Liver (tissue), 9 donors: ENCODE results near the gene FABP1. TPM values are rescaled to one million over a fixed set of nuclear protein-coding genes. Genes with fewer than 3 reads are reported as not detected.

Source experiments
- DNase-seq: peaks from one replicate; pipeline ENCODE4 v3.0.0-alpha.2; 2017; ENCODE audit warnings: low spot score
- H3K27ac ChIP-seq, 2 donors: one replicate each; pipeline ENCODE4 v1.7.0; 2013; ENCODE audit warnings: inconsistent platforms in 2 of 2, low read length in 2 of 2, control low read depth in 1 of 2, low read depth in 1 of 2, mild to moderate bottlenecking in 1 of 2
- H3K27me3 ChIP-seq, 4 donors: one replicate each; pipeline versions ENCODE4 v1.6.1 to v1.7.0; 2013; ENCODE audit warnings: low read length in 3 of 4, inconsistent platforms in 1 of 4, mild to moderate bottlenecking in 1 of 4, moderate library complexity in 1 of 4; ENCODE audit not compliant: control insufficient read depth in 4 of 4, insufficient read depth in 4 of 4
- H3K36me3 ChIP-seq, 4 donors: one replicate each; pipeline versions ENCODE4 v1.6.1 to v1.7.0; 2013; ENCODE audit warnings: low read length in 3 of 4, mild to moderate bottlenecking in 3 of 4, low read depth in 1 of 4, moderate library complexity in 1 of 4; ENCODE audit not compliant: control insufficient read depth in 4 of 4, insufficient read depth in 3 of 4
- H3K4me1 ChIP-seq, 4 donors: one replicate each; pipeline versions ENCODE4 v1.6.1 to v1.7.0; 2013; ENCODE audit warnings: low read length in 3 of 4, mild to moderate bottlenecking in 3 of 4, moderate library complexity in 1 of 4; ENCODE audit not compliant: control insufficient read depth in 4 of 4, insufficient read depth in 4 of 4
- H3K4me3 ChIP-seq, 3 donors: one replicate each; pipeline versions ENCODE4 v1.6.1 to v1.7.0; 2013; ENCODE audit warnings: low read length in 3 of 3, control low read depth in 1 of 3, low read depth in 1 of 3, mild to moderate bottlenecking in 1 of 3
- H3K9ac ChIP-seq, 2 donors: one replicate each; pipeline ENCODE4 v1.7.0; 2013; ENCODE audit warnings: low read length in 2 of 2, mild to moderate bottlenecking in 2 of 2, moderate library complexity in 2 of 2, control low read depth in 1 of 2, low read depth in 1 of 2
- H3K9me3 ChIP-seq, 4 donors: one replicate each; pipeline versions ENCODE4 v1.6.1 to v1.7.0; 2013; ENCODE audit warnings: low read length in 3 of 4; ENCODE audit not compliant: control insufficient read depth in 4 of 4
- ATF3 ChIP-seq: IDR thresholded peaks from 2 replicates; pipeline ENCODE4 v1.6.1; 2016; ENCODE audit warnings: antibody characterized with exemption
- CTCF ChIP-seq: fragments of 150-350 bp; IDR thresholded peaks from 2 replicates; pipeline ENCODE4 v1.5.1; 2017; ENCODE audit warnings: improper control_type of control experiment, low read depth, low read length; ENCODE audit not compliant: missing input control
- EGR1 ChIP-seq, 2 donors: IDR thresholded peaks; 2 replicates each; pipeline ENCODE4 v1.6.1; 2016 to 2018; ENCODE audit warnings: antibody characterized with exemption in 2 of 2, low read depth in 2 of 2
- FOXA1 ChIP-seq: IDR thresholded peaks from 2 replicates; pipeline ENCODE4 v1.6.1; 2016; ENCODE audit warnings: antibody characterized with exemption
- FOXA2 ChIP-seq: IDR thresholded peaks from 2 replicates; pipeline ENCODE4 v1.6.1; 2016; ENCODE audit warnings: antibody characterized with exemption
- GABPA ChIP-seq, 2 donors: IDR thresholded peaks in 1 of 2; conservative IDR thresholded peaks in 1 of 2; 2 replicates each; pipeline ENCODE4 v1.6.1; 2016; ENCODE audit warnings: antibody characterized with exemption in 2 of 2, mild to moderate bottlenecking in 1 of 2, moderate library complexity in 1 of 2
- HNF4A ChIP-seq, 2 donors: conservative IDR thresholded peaks; 2 replicates each; pipeline ENCODE4 v1.6.1; 2016; ENCODE audit warnings: antibody characterized with exemption in 2 of 2, mild to moderate bottlenecking in 2 of 2
- HNF4G ChIP-seq: IDR thresholded peaks from 2 replicates; pipeline ENCODE4 v1.6.1; 2016; ENCODE audit warnings: antibody characterized with exemption
- JUND ChIP-seq, 2 donors: IDR thresholded peaks; 2 replicates each; pipeline ENCODE4 v1.6.1; 2016; ENCODE audit warnings: antibody characterized with exemption in 2 of 2
- MAX ChIP-seq: IDR thresholded peaks from 2 replicates; pipeline ENCODE4 v1.6.1; 2016; ENCODE audit warnings: antibody characterized with exemption
- NR2F2 ChIP-seq: IDR thresholded peaks from 2 replicates; pipeline ENCODE4 v1.6.1; 2016; ENCODE audit warnings: antibody characterized with exemption
- RAD21 ChIP-seq, 2 donors: IDR thresholded peaks; 2 replicates each; pipeline ENCODE4 v1.6.1; 2016; ENCODE audit warnings: antibody characterized with exemption in 2 of 2, mild to moderate bottlenecking in 2 of 2
- REST ChIP-seq: IDR thresholded peaks from 2 replicates; pipeline ENCODE4 v1.6.1; 2016; ENCODE audit warnings: antibody characterized with exemption, mild to moderate bottlenecking
- RXRA ChIP-seq, 2 donors: IDR thresholded peaks; 2 replicates each; pipeline ENCODE4 v1.6.1; 2017 to 2018; ENCODE audit warnings: antibody characterized with exemption in 2 of 2, mild to moderate bottlenecking in 1 of 2
- SP1 ChIP-seq: IDR thresholded peaks from 2 replicates; pipeline ENCODE4 v1.6.1; 2018; ENCODE audit warnings: antibody characterized with exemption, mild to moderate bottlenecking
- TAF1 ChIP-seq: conservative IDR thresholded peaks from 2 replicates; pipeline ENCODE4 v1.6.1; 2016; ENCODE audit warnings: antibody characterized with exemption, mild to moderate bottlenecking
- YY1 ChIP-seq: IDR thresholded peaks from 2 replicates; pipeline ENCODE4 v1.6.1; 2016; ENCODE audit warnings: antibody characterized with exemption, mild to moderate bottlenecking
- ZBTB33 ChIP-seq: IDR thresholded peaks from 2 replicates; pipeline ENCODE4 v1.6.1; 2016; ENCODE audit warnings: antibody characterized with exemption
- WGBS: extraction: QIAGEN DNeasy Blood & Tissue Kit; methylation state at CpG from one replicate; pipeline ENCODE4 v1.1.7; 2013; 5-methylcytosine and 5-hydroxymethylcytosine counted together
- polyA plus RNA-seq, 2 donors: library from polyadenylated mRNA; stranded (reverse) in 1 of 2; unstranded in 1 of 2; fragments of 200-250 nt in 1 of 2; fragments of >200 nt in 1 of 2; fragmentation: Nextera tagmentation in 1 of 2; extraction: Ambion mirVana in 1 of 2; gene quantifications; one replicate each; pipeline versions ENCODE4 v1.2.1 to v1.2.3, GENCODE V29; 2013 to 2015
- total RNA-seq, 2 donors: library from RNA; depleted of rRNA; stranded (reverse); fragments of >200 nt; gene quantifications; one replicate each; pipeline ENCODE4 v1.2.3, GENCODE V29; 2014
- donor health status: healthy.
- donor health status: healthy.
- donor health status: healthy.
- donor health status: healthy.
- donor health status: healthy.

The FABP1 gene
- total and polyA plus RNA-seq, 4 donors = 975 to 7,337 (median 2,306) TPM

GRCh38 chr2:88168386-88168785, 40.5 kb upstream of the FABP1 start:
- Histone ChIP-seq H3K9me3 (no peaks in the 10 kb centered on the region), H3K27me3 (no peaks in the 10 kb centered on the region), H3K4me1 (peaks cover 0 to 12% (median 3%) of the 10 kb centered on the region in 4 donors), H3K4me3 (no peak overlapping the region), H3K36me3 (no peaks in the 10 kb centered on the region), H3K9ac (no peak overlapping the region), H3K27ac (no peak overlapping the region)
- no peak for TF ChIP-seq GABPA (IDR thresholded peaks at IDR 0.05 in 1 of 2, conservative IDR thresholded peaks at IDR 0.05 in 1 of 2)
- TF ChIP-seq FOXA1 = no peak
- TF ChIP-seq FOXA2 = no peak
- TF ChIP-seq EGR1 (IDR thresholded peaks at IDR 0.05; ENCODE audit: low read depth in 2 of 2) = no peak
- no peak for TF ChIP-seq RXRA (IDR thresholded peaks at IDR 0.05)
- TF ChIP-seq TAF1 = no peak
- TF ChIP-seq ATF3 = no peak
- no peak for TF ChIP-seq HNF4G
- TF ChIP-seq ZBTB33 = no peak
- no peak for TF ChIP-seq NR2F2
- no peak for TF ChIP-seq SP1
- 87% methylated on average over 7 of the region's 7 CpGs for WGBS
- DNase-seq = no peak

GRCh38 chr2:88167740-88168139, 39.9 kb upstream of the FABP1 start:
- Histone ChIP-seq H3K9ac (no peak overlapping the region), H3K4me1 (peaks cover 0 to 12% (median 3%) of the 10 kb centered on the region in 4 donors), H3K9me3 (no peaks in the 10 kb centered on the region), H3K27me3 (no peaks in the 10 kb centered on the region), H3K36me3 (no peaks in the 10 kb centered on the region), H3K27ac (no peak overlapping the region), H3K4me3 (no peak overlapping the region)
- WGBS = 96% methylated on average over 2 of the region's 2 CpGs
- no peak for TF ChIP-seq JUND (IDR thresholded peaks at IDR 0.05)
- no peak for TF ChIP-seq RAD21 (IDR thresholded peaks at IDR 0.05)
- no peak for TF ChIP-seq HNF4A (conservative IDR thresholded peaks at IDR 0.05)
- TF ChIP-seq GABPA (IDR thresholded peaks at IDR 0.05 in 1 of 2, conservative IDR thresholded peaks at IDR 0.05 in 1 of 2) = no peak
- TF ChIP-seq YY1 = no peak
- no peak for TF ChIP-seq ZBTB33
- no peak for TF ChIP-seq FOXA2
- TF ChIP-seq FOXA1 = no peak
- no peak for TF ChIP-seq REST
- TF ChIP-seq RXRA (IDR thresholded peaks at IDR 0.05) = no peak
- no peak for TF ChIP-seq HNF4G
- TF ChIP-seq MAX = no peak
- TF ChIP-seq CTCF = no peak
- TF ChIP-seq NR2F2 = no peak
- no peak for TF ChIP-seq EGR1 (IDR thresholded peaks at IDR 0.05; ENCODE audit: low read depth in 2 of 2)
- TF ChIP-seq SP1 = no peak
- no peak for TF ChIP-seq ATF3
- no peak for TF ChIP-seq TAF1
- no peak for DNase-seq
